ENCODE measurements around the gene SEC31B. TPM values are rescaled to one million over a fixed set of nuclear protein-coding genes. Genes with fewer than 3 reads are reported as not detected.
A peak's percentile ranks its signal among the peaks of the same experiment; 100 is the strongest.

The SEC31B gene
- total and polyA plus RNA-seq, 2 of the 8 experiments (the other 6 are each of a cell fraction or from before 2014, with no cell fraction given): 4.1 to 5.3 TPM

- peak; percentile 99 for TF ChIP-seq PHF8 (conservative IDR thresholded peaks at IDR 0.05; ENCODE audit: low read depth, low read length)
- no peak for TF ChIP-seq CBX5 (IDR thresholded peaks at IDR 0.05; ENCODE audit: low read depth, low read length)
- no peak for TF ChIP-seq CEBPB (IDR thresholded peaks at IDR 0.05; ENCODE audit: low read depth, low read length)
- TF ChIP-seq POU5F1 (IDR thresholded peaks at IDR 0.05; ENCODE audit: low read depth, low read length): no peak
- TF ChIP-seq ATF2 (IDR thresholded peaks at IDR 0.05; ENCODE audit: low read length): peak; percentile 29; the same call in 1 of the 2 replicates
- no peak for TF ChIP-seq SAP30 (IDR thresholded peaks at IDR 0.05; ENCODE audit: insufficient read depth, insufficient replicate concordance, low read length)
- TF ChIP-seq GTF2F1 (IDR thresholded peaks at IDR 0.05; ENCODE audit: borderline replicate concordance, low read depth, low read length): no peak
- no peak for TF ChIP-seq SIX5 (IDR thresholded peaks at IDR 0.05; ENCODE audit: low read depth, low read length)
- TF ChIP-seq E2F6 (IDR thresholded peaks at IDR 0.05): no peak
- no peak for TF ChIP-seq JUN (IDR thresholded peaks at IDR 0.05; ENCODE audit: low read depth, low read length)
- TF ChIP-seq EZH2 (IDR thresholded peaks at IDR 0.05; ENCODE audit: low read depth, low read length, severe bottlenecking): no peak
- no peak for TF ChIP-seq SRF (IDR thresholded peaks at IDR 0.05; ENCODE audit: low read depth, low read length)
- no peak for TF ChIP-seq FOSL1 (IDR thresholded peaks at IDR 0.05; ENCODE audit: insufficient read depth, low read depth, low read length)
- TF ChIP-seq KDM5A (IDR thresholded peaks at IDR 0.05; ENCODE audit: low read length): peak; percentile 86
- TF ChIP-seq RFX5 (IDR thresholded peaks at IDR 0.05; ENCODE audit: borderline replicate concordance, low read depth, low read length): no peak
- TF ChIP-seq CBX8 (IDR thresholded peaks at IDR 0.05; ENCODE audit: borderline replicate concordance, low read depth, low read length): no peak
- TF ChIP-seq EP300 (IDR thresholded peaks at IDR 0.05; ENCODE audit: borderline replicate concordance in 1 of 2, low read depth in 2 of 2, low read length in 2 of 2): no peak
- TF ChIP-seq SUZ12 (IDR thresholded peaks at IDR 0.05; ENCODE audit: low read length): no peak
- TF ChIP-seq MAX (IDR thresholded peaks at IDR 0.05): peak; percentile 56
- TF ChIP-seq TEAD4 (IDR thresholded peaks at IDR 0.05; ENCODE audit: low read depth, low read length): peak; percentile 73
- TF ChIP-seq CHD2 (IDR thresholded peaks at IDR 0.05; ENCODE audit: low read length): no peak
- TF ChIP-seq BRCA1 (IDR thresholded peaks at IDR 0.05; ENCODE audit: low read depth, low read length): no peak
- peak; percentile 22; the same call in 1 of the 2 replicates for TF ChIP-seq SP4 (IDR thresholded peaks at IDR 0.05; ENCODE audit: low read length)
Measured at GRCh38 chr10:100535715-100536353, 16.2 kb upstream of the SEC31B start, which contains the start of gene HIF1AN (continued).

All from H1 (cell line).